Measurements from ENCODE around the gene SSU72.

- no peak for TF ChIP-seq CTCF (IDR thresholded peaks at IDR 0.05)
- no peak for TF ChIP-seq TCF7L2 (IDR thresholded peaks at IDR 0.05; ENCODE audit: low read depth, low read length)
- TF ChIP-seq REST (IDR thresholded peaks at IDR 0.05; ENCODE audit: insufficient read depth in 1 of 2, low read depth in 2 of 2, low read length in 1 of 2) = no peak
Observed at GRCh38 chr1:1551524-1552262, 23.0 kb downstream of the SSU72 start.

Data from Panc1 (cell line).